GM18867 (cell line): ENCODE data around the gene DIAPH2.
A peak's percentile ranks its signal among the peaks of the same experiment; 100 is the strongest.

Source experiments
- ATAC-seq: cut with Tn5 transposase; IDR thresholded peaks from one replicate; pipeline ENCODE4 v1.9.1; 2021; ENCODE audit warnings: mild to moderate bottlenecking, moderate library complexity; ENCODE audit not compliant: unreplicated experiment

DIAPH2 gene

GRCh38 chrX:97628326-97628725 is 943.7 kb downstream of the DIAPH2 start:
- no peak for ATAC-seq

DNA sequence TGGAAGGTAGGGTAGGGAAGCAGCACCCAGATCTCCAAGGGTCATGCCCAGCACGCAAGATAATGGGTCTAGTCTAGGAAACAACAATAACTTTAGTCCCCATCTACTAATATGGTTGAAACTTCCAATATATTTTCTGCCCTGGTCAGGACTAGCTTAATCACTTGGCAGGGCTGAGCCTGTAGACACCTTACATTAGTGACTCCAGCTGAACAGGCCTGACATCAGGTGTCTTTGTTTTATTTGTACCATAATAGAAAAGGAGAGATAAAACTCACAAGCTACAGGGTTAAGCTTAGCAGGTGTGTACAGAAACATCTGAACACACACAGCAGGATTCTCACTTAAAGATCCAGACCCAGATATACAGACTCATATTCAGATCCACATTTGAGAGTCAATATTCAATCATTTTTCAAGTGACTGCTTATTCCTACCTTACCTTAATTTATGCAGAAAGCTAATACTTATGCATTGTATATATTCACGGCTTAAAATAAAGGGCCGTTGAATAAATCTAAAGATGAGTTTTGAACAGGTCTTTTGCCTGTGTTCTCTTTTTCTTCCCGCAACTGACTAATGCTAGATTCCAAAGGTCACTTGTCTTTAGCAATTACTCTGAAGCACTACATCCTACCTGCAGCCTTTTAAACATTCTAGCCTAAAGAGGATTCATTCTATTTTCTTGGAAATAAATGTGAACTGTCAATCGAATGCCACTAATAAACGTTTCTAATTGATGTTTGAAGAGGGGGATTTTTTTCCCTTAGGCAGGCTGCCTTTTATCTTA is 944.4 kb downstream of the DIAPH2 start:
- no peak for ATAC-seq

DNA sequence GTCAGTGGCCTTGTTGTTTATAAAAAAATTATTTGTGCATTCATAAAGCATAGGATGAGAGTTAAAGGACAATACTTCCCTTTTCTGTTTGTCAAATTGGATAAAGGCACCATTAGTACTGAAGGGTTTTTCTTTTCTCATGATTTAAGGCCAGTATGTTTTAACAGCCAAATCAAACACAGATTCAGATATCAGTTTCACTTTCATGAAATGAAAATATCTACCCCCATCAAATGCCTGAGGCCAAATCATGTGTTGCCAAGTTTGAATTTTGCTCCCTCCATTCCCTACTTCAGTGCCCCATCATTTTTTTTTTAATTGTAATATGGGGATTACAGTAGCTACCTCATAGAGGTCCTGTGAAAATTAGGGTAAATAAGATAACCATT is 944.9 kb downstream of the DIAPH2 start:
- no peak for ATAC-seq

DNA sequence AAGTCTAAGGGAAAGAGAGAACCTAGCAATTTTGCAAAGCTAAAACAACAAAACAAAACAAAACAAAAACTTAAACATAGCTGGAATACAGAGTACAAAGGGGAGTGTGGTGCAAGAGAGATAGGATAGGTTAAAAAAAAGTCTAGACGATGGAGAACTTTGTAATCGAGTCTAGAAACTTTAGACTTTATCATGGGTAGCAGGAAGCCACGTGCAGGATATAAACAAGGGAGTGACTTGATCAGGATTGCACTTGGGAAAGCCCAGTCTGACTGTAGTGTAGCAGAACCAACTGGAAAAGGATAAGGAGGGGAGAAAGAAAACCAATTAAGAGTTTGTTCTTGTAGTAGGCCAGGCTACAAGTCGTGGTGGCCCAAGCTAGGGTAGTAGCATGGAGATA is 949.2 kb downstream of the DIAPH2 start:
- ATAC-seq = no peak

- ATAC-seq = no peak
Observed at GRCh38 chrX:97636473-97637140, 952.0 kb downstream of the DIAPH2 start.

DNA sequence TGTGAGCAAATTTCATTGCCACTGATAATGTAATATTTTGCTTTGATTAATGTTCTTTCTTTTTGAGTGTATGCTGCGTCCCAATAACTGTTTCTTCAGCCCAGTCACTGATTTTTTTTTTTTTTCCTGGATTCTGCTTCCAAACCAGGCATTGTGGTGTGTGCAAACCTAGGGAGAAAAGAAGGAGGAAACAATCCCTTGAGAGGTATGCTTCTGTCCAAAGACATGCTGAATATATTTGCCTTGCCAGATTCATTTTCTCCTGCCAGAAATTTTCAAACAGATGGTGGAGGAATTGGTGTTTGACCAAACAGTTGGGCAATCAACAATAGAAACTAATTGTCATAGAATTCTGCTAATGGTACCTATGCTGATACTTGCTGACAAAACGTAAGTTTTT is 952.6 kb downstream of the DIAPH2 start:
- ATAC-seq = no peak

- no peak for ATAC-seq
Observed at GRCh38 chrX:97638621-97639020, 954.0 kb downstream of the DIAPH2 start.

DNA sequence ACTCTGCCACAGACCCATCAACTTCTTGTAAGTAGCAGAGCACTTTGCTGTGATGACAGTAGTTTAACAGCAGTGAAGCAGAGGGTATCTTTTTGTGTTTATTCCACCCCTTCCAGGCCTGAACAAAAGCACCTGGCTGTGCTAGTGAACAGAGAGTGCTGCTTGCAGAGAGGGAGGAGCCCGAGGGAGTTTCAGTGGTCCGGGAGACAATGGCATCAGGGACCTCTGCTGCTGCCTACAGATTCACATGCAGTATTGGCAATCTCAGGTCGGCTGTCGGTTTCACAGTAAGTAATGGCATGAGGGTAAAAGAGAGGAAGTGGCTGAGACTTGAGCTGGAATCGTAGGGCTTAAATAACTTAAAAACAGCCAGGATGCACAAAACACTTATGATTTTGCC is 954.9 kb downstream of the DIAPH2 start:
- ATAC-seq = peak; percentile 77
